ENCODE results near the gene OR13A1. TPM values are rescaled to one million over a fixed set of nuclear protein-coding genes. Genes with fewer than 3 reads are reported as not detected.

OR13A1 gene
- total and polyA plus RNA-seq, 5 donors, result not detected

- H3K9me3 ChIP-seq (ENCODE audit: control insufficient read depth, low read length), result no peaks in the 10 kb centered on the region
- H3K4me3 ChIP-seq (ENCODE audit: low read length), result no peak overlapping the region
- DNase-seq, result no peak
- intact Hi-C loops (cut with DNase I), result loop anchor here in 2 of 4 donors (10.0 kb wide), 2 partner anchors 197 to 417 kb away; partner anchors contain the start of gene ZFAND4 (in 1 of the 2)
- H3K27me3 ChIP-seq (ENCODE audit: control insufficient read depth, insufficient read depth), result no peaks in the 10 kb centered on the region
- ATAC-seq, result no peak
- WGBS, result 74% methylated on average over 2 of the region's 2 CpGs
- no peak overlapping the region for H3K27ac ChIP-seq (ENCODE audit: low read length)
- no peaks in the 10 kb centered on the region for H3K4me1 ChIP-seq (ENCODE audit: control insufficient read depth, insufficient read depth, low read length)
Measured at GRCh38 chr10:45257600-45257999, 57.8 kb downstream of the OR13A1 start.

- no peaks in the 10 kb centered on the region for H3K4me1 ChIP-seq (ENCODE audit: control insufficient read depth, insufficient read depth, low read length)
- H3K9me3 ChIP-seq (ENCODE audit: control insufficient read depth, low read length), result no peaks in the 10 kb centered on the region
- no peak overlapping the region for H3K27ac ChIP-seq (ENCODE audit: low read length)
- ATAC-seq (no peak), DNase-seq (no peak)
- no peaks in the 10 kb centered on the region for H3K27me3 ChIP-seq (ENCODE audit: control insufficient read depth, insufficient read depth)
- intact Hi-C loops (cut with DNase I), result loop anchor here in 2 of 4 donors (10.0 kb wide), 2 partner anchors 199 to 419 kb away; partner anchors contain the start of gene ZFAND4 (in 1 of the 2)
- no peak overlapping the region for H3K4me3 ChIP-seq (ENCODE audit: low read length)
Measured at GRCh38 chr10:45256246-45256645, 59.2 kb downstream of the OR13A1 start.

DNA sequence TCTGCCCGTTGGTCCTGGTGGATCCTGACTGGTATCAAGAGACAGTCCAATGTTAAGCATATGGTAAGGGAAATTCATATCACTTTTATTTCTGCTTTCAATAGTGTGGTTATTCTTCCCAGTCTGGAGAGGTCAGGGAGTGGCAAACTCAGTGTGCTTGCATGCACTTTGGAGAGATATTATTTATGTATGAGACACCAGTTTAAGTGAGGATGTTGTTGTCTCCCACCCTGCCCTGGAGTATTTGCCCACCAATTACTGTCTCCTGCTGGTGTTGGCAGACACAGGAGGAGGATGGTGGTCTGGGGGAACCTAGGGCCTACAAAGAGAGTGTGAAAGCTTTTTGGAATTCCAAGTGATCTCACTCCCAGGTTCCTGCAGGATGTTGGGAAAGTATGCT, 59.7 kb downstream of the OR13A1 start:
- intact Hi-C loops (cut with DNase I), result loop anchor here in 2 of 4 donors (10.0 kb wide), 2 partner anchors 199 to 419 kb away; partner anchors contain the start of gene ZFAND4 (in 1 of the 2)
- H3K4me1 ChIP-seq (ENCODE audit: control insufficient read depth, insufficient read depth, low read length), result no peaks in the 10 kb centered on the region
- no peak overlapping the region for H3K4me3 ChIP-seq (ENCODE audit: low read length)
- no peak overlapping the region for H3K27ac ChIP-seq (ENCODE audit: low read length)
- no peaks in the 10 kb centered on the region for H3K9me3 ChIP-seq (ENCODE audit: control insufficient read depth, low read length)
- no peaks in the 10 kb centered on the region for H3K27me3 ChIP-seq (ENCODE audit: control insufficient read depth, insufficient read depth)
- no peak for DNase-seq
- 82% methylated on average over 1 of the region's 1 CpG for WGBS
- no peak for ATAC-seq

GRCh38 chr10:45254892-45255291, 60.5 kb downstream of the OR13A1 start:
- H3K27ac ChIP-seq (ENCODE audit: low read length), result no peak overlapping the region
- intact Hi-C loops (cut with DNase I), result loop anchor here in 2 of 4 donors (10.0 kb wide), 2 partner anchors 200 to 420 kb away; partner anchors contain the start of gene ZFAND4 (in 1 of the 2)
- ATAC-seq (no peak), DNase-seq (no peak)
- H3K4me1 ChIP-seq (ENCODE audit: control insufficient read depth, insufficient read depth, low read length), result no peaks in the 10 kb centered on the region
- H3K27me3 ChIP-seq (ENCODE audit: control insufficient read depth, insufficient read depth), result no peaks in the 10 kb centered on the region
- H3K9me3 ChIP-seq (ENCODE audit: control insufficient read depth, low read length), result no peaks in the 10 kb centered on the region
- H3K4me3 ChIP-seq (ENCODE audit: low read length), result no peak overlapping the region

GRCh38 chr10:45253183-45253914, 62.1 kb downstream of the OR13A1 start:
- intact Hi-C loops (cut with DNase I), result loop anchor here in 2 of 4 donors (10.0 kb wide), 2 partner anchors 201 to 421 kb away; partner anchors contain the start of gene ZFAND4 (in 1 of the 2)
- DNase-seq (no peak), ATAC-seq (no peak)
- no peaks in the 10 kb centered on the region for H3K27me3 ChIP-seq (ENCODE audit: control insufficient read depth, insufficient read depth)
- no peak overlapping the region for H3K4me3 ChIP-seq (ENCODE audit: low read length)
- H3K9me3 ChIP-seq (ENCODE audit: control insufficient read depth, low read length), result no peaks in the 10 kb centered on the region
- H3K4me1 ChIP-seq (ENCODE audit: control insufficient read depth, insufficient read depth, low read length), result no peaks in the 10 kb centered on the region
- WGBS, result 53% methylated on average over 2 of the region's 2 CpGs
- H3K27ac ChIP-seq (ENCODE audit: low read length), result no peak overlapping the region

Other genes with a start within 250 kb of the OR13A1 start
- 10 to 100 TPM; 10.0 to 13.0 (median 12.2) TPM for gene ALOX5, start 58.6 kb upstream of the OR13A1 start, total RNA-seq
- 5.6 TPM for gene ALOX5, start 58.6 kb upstream of the OR13A1 start, polyA plus RNA-seq

Data from right cardiac atrium (tissue), 5 donors.